Activated CD8-positive, alpha-beta memory T cell treated with anti-CD3 and anti-CD28 coated beads for 36 hours (primary cell): ENCODE data around the gene TBX4. TPM values are rescaled to one million over a fixed set of nuclear protein-coding genes. Genes with fewer than 3 reads are reported as not detected.
"Not testable (repeated sequence)": the region's sequence is repeated elsewhere in the genome, so short reads cannot be mapped to it uniquely, and the experiment has no call there.

ENCODE experiments used
- CTCF ChIA-PET: fragments of 350-600 bp; sonication (Branson Sonifier 250); formaldehyde crosslinking; loops from one replicate; lab custom pipeline; 2021; ENCODE audit warnings: antibody characterized with exemption; lab: Charles Lee
- POLR2A ChIA-PET: fragments of 350-600 bp; sonication (Branson Sonifier 250); formaldehyde crosslinking; loops from one replicate; lab custom pipeline; 2021; ENCODE audit warnings: antibody characterized with exemption; lab: Charles Lee
- total RNA-seq, 2 experiments: library from RNA; stranded (reverse); gene quantifications; one replicate each; pipeline ENCODE4 v1.2.3, GENCODE V29; 2021

TBX4 gene
- total RNA-seq, 2 experiments from 2014 or later, result not detected

DNA sequence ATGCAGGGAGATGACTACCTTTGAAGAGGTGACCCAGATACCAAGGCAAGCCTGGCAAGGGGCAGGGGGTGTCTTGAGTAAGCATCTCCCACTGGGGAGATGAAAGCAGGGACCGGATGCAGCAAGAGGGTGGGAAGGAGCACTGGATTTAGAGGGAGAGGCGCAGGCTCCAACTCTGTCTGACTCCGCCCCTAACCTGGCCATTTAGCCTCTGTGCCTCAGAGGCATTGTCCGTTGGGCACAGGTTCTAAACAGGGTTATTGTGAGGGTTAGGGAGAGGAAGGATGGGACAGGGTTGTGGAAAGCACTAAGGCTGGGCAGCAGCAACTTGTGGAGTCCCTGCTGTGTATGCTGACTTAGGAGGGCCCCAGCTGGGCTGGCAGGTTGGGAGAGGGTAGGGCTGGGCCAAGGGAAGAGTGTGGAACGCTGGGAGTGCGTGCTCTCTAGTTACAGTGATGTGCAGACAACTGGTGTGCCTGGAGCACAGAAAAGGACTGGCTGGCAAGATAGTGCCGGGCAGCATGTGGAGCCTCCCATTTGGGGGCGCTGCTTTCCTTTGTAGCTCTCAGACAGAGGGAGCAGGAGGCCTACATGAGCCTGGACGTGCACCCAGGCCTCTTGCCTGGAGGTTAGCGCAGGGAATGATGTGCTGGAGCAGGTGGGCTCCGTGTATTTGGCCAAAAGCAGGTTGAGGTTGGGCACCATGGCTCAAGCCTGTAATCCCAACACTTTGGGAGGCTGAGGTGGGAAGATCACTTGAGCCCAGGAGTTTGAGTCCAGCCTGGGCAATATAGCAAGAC, 26.3 kb upstream of the TBX4 start:
- POLR2A ChIA-PET, result no interaction called here
- CTCF ChIA-PET, result interaction anchor here (0.8 kb wide), 1 partner anchor 10 kb away, joined by 4 read pairs; no protein-coding TSS in a partner anchor

DNA sequence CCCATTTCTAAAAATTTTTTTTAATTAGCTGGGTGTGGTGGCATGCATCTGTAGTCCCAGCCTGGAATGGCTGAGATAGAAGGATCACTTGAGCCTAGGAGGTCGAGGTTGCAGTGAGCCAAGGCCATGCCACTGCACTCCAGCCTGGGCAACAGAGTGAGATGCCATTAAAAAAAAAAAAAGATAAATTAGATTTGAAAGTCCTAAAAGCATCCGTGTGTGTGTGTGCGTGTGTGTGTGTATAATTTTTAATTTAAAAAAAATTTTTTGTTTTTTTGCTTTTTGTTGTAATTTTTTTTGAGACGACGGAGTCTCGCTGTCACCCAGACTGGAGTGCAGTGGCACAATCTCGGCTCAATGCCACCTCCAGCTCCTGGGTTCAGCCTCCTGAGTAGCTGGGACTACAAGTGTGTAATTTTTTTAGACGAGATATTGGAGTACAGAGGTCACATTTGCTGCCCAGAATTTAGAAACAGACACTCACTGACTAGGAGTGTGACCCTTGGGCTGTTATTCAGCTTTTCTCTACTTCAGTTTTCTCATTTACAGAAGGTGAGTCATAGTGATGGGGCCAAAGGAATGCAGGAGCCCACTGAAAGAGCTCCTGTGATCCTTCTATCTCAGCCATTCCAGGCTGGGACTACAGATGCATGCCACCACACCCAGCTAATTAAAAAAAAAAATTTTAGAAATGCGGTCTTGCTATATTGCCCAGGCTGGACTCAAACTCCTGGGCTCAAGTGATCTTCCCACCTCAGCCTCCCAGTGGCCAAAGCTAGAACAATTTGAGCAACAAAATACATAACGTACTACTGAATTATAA, 25.5 kb upstream of the TBX4 start:
- CTCF ChIA-PET, result interaction anchor here (0.5 to 0.8 kb wide), 2 partner anchors 9 to 654 kb away, joined by 3 to 4 read pairs; no protein-coding TSS in a partner anchor
- POLR2A ChIA-PET, result no interaction called here

DNA sequence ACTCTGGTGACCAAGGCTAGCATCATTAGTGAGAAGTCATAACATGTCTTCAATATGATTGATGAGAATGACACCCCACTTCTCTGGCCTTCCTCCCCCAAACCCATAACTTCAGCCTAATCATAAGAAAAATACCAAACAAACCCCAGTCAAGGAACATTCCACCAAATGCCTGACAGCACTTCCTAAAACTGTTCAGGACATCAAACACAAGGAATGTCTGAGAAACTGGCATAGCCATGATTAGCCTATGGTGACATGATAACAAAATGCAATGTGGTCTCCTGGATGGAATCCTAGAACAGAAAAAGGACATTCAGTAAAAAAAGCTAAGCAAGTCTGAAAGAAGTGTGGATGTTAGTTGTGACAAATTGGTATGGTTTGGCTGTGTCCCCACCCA, 24.7 kb upstream of the TBX4 start:
- CTCF ChIA-PET, result no interaction called here

DNA sequence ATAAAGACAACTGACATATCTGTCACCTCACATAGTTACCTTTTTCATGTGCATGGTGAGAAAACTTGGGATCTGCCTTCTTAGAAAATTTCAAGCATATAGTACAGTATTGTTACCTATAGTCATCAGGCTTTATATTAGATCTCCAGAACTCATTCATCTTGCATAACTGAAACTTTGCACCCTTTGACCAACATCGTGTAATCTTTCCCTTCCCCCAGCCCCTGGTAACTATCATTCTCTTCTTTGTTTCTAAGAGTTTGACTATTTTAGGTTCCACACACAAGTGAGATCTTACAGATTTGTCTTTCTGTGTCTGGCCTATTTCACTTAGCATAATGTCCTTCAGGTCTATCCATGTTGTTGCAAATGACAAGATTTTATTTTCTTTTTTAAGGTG, 22.9 kb upstream of the TBX4 start:
- CTCF ChIA-PET, result no interaction called here
- POLR2A ChIA-PET, result no interaction called here

More for the DNA sequence above, 24.7 kb upstream of the TBX4 start:
- POLR2A ChIA-PET, result no interaction called here

DNA sequence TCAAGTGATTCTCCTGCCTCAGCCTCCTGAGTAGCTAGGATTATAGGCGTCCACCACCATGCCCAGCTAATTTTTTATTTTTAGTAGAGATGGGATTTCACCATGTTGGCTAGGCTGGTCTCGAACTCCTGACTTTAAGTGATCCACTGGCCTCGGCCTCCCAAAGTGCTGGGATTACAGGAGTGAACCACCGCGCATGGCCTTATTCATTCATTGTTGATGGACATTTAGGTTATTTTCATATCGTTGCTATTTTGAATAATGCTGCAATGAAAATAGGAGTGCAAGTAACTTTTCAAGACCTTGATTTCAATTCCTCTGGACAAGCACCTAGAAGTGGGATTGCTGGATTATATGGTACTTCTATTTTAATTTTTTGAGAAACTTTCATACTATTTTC, 22.4 kb upstream of the TBX4 start:
- CTCF ChIA-PET, POLR2A ChIA-PET: not testable (repeated sequence)

DNA sequence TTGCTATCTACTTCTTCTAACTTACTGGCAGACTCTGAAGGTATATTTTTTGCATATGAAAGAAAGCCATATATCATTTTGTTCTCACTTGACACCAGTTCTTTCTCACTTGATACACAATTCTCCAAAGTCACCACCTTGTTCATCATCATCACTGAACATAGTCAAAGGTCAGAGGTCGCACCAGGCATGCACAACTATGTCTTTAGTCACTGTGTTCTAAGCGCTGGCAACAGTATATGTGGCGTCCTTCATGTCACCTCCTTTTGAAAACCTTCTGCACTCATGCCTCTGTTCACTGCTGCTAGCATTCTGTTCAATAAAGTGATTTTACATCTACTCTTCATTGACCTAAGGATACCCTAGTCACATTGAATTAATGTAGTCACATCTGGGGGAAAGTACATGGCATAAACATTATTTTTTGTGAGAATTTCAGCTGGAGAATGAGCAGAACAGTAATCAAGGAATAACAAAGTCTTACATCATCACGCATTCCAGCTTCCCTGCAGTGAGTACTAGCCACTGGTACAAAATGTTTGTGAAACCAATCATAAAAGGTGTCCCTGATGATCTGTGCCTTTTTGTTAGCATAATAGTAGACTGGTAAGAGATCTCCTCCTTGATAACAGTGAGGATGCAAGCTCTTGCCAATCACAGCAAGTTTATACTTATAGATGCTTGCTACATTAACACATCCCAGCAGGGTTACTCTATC, 20.5 kb upstream of the TBX4 start:
- ChIA-PET POLR2A (no interaction called here), CTCF (no interaction called here)

DNA sequence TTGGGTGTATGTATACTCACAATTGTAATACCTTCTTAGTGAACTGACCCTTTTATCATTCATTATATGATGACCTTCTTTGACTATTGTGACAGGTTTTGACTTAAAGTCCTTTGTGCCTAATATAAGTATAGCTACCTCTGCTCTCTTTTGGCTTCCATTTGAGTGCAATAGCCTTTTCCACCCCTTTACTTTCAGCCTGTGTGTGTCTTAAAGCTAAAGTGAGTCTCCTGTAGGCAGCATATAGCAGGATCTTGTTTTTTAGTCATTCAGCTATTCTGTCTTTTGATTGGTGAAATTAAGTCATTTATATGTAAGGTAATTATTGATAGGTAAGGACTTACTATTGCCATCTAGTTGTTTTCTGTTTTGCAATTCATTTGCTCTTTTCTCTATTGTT, 15.9 kb upstream of the TBX4 start:
- POLR2A ChIA-PET, result no interaction called here

DNA sequence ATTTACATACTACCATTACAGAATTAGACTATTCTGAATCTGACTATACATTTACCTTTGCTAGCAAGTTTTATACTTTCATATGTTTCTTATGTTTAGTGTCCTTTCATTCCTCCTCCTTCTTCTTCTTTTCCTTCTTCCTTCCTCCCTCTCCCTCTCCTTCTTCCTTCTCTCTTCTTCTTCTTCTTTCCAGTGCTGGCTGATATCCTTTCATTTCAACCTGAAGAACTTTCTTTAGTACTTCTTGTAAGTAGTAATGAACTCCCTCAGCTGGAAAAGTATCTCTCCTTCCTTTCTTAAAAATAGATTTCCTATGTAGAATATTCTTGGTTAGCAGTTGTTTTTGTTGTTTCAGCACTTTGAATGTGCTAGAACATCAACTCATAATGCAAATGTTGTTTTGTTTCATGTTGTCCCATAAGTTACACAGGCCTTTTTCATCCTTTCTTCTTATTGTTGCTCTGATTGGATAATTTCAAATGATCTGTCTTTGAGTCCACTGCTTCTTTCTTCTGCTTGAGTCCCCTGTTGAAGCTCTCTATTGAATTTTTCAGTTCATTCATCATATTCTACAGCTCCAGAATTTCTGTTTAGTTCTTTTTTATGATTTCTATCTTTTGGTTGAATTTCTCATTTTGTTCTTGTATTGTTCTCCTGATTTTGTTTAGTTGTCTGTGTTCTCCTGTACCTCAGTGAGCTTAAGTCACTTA, 15.1 kb upstream of the TBX4 start:
- CTCF ChIA-PET, result no interaction called here
- POLR2A ChIA-PET, result no interaction called here

More for the DNA sequence above, 15.9 kb upstream of the TBX4 start:
- CTCF ChIA-PET, result interaction anchor here (0.7 kb wide), 1 partner anchor 10 kb away, joined by 4 read pairs; no protein-coding TSS in a partner anchor

DNA sequence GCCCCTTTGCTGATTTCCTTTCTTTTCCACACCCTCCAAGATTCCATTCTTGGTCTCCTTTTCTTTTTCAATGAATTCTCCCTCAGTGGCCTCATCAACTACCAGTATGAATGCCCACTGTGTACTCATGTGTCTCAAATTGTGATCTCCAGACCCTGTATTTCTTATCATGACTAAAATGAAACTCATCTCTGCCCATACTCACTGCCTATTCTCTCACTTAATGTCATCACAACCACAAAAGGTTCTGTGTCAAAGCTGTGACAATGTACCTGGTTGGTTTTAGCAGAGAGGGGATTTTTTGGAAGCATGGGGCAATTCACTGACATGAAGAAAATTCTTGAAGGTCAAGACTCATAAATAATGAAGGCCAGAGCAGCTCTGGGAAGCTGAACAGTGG, 11.5 kb upstream of the TBX4 start:
- CTCF ChIA-PET, result no interaction called here
- POLR2A ChIA-PET, result no interaction called here

DNA sequence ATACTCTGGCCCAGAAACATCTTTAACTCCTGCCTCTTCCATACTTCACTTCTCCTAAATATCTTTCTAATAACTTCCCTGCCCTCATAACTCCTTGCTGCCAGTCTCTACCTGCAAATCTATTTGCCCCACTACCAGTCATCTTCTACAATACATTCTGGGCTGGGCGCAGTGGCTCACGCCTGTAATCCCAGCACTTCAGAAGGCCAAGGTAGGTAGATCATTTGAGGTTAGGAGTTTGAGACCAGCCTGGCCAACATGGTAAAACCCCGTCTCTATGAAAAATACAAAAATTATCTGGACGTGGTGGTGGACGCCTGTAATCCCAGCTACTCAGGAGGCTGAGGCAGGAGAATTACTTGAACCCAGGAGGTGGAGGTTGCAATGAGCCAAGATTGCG, 10.7 kb upstream of the TBX4 start:
- POLR2A ChIA-PET, CTCF ChIA-PET: not testable (repeated sequence)

DNA sequence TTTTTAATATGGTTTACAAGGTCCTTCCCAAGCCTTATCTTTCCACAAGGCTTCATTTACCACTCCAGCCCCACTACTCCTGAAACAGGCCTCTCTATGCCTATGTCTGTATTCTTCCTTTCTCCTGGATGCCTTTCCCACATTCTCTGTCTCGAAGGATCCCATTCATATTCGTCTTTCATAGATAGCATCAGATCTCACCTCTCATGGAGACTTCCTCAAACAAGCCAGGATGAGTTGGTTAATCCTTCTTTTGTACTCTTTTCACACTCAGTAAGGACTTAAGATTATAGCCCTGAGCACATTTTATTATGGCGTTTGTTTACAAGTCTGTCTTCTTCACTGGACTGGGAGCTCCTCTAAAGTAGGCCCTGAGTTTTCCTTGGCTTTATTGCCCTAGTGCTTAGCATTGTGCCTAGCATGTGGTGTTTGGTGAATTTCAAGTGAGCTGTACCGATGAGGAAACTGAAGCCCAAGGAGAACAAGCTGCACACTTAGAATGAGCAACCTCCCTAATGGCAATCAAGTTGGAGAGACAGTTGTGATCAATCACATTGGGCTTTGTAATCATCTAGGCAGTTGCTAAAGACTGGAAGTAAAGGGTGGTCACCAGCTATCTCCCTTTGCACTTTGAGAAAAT, 10.0 kb upstream of the TBX4 start:
- POLR2A ChIA-PET, result no interaction called here

DNA sequence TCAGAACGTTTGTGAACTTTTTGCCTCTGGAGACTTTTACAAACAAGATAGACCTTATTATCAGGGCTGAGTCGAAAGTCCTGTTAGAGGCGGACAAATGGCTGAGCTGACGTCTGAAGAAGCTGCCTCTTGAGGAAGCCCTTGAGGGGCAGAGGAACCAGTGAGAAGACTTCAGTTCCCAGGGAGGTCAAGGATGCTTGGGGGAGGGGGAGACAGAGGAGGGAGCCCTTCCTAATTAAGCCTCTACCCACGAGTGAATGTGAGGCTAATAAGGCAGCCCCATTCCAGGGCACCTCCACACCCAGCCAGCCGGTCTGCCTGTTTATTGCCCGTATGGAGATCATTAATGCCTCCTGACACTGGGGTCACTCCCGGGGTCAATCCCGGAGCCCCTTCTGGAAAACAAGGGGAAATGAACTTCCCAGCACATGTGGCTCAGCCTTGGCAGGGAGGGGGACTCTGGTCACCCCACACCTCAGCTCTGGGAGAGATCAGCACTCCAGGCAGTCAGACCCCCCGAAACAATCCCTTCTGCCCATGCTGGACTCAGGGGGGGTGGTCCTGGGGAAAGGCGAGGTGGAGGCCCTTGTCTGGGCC, 9.2 kb upstream of the TBX4 start:
- ChIA-PET POLR2A (no interaction called here), CTCF (no interaction called here)

More for the DNA sequence above, 10.0 kb upstream of the TBX4 start:
- CTCF ChIA-PET, result no interaction called here

DNA sequence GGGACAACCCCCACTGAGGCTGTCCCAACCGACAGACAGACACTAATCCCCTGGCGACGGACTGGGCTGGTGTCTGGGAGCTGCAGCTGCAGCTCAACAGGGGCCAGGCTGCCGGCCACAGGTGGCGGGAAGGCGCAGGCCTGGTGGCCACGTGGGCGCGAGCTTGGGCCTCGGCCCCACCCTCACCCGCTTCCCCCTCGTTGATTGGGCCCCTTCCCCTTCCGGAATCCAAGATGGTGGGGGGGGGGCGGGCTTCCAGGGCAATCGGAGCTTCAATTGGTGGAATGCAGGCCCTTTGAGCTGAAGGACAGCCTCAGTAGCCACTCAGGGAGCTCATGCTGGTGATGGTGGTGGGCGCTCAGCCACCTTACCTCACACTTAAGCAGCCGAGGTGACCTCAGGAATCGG, 8.7 kb upstream of the TBX4 start:
- ChIA-PET POLR2A (no interaction called here), CTCF (no interaction called here)

DNA sequence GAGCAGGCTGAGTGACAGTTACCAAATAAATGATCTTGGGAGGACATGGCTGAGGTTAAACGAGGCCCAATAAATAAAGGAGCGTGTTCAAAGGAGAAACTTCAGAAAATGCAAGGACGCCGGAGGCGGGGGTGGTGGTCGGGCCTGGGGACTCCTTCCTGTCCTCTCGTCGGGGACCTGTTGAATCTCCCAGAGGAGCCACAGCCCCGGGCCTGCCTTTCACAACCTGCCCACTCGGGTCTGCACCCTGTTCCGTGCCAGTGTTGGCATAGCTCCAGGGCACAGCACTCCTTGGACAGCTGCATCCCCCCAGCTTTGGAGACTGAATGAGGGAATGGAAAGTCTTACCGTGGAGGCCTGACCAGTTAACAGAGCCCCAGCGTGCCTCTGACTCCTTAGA, 8.1 kb upstream of the TBX4 start:
- CTCF ChIA-PET, result no interaction called here
- POLR2A ChIA-PET, result no interaction called here

DNA sequence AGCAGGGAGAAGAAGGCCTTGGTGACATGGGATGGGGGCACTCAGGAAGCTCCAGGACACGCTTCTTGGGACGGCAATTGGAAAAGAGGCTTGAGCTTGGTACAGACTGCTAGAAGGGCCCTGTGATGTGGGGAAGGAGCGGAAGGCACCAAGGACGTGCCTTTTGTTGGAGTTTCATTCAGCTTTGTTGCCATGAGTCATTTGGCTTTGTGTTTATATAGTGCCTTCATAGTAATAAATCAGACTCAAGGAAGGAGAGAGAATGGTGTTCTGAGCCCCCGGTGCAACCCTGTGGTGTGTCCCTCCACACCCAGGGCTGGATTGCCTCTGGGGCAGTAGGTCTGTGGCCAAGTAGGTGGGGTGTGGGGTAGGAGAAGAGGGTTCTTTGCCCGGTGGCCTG, 7.4 kb upstream of the TBX4 start:
- POLR2A ChIA-PET, result interaction anchor here (0.5 kb wide), 1 partner anchor 53 kb away, joined by 3 read pairs; no protein-coding TSS in a partner anchor
- CTCF ChIA-PET, result no interaction called here

DNA sequence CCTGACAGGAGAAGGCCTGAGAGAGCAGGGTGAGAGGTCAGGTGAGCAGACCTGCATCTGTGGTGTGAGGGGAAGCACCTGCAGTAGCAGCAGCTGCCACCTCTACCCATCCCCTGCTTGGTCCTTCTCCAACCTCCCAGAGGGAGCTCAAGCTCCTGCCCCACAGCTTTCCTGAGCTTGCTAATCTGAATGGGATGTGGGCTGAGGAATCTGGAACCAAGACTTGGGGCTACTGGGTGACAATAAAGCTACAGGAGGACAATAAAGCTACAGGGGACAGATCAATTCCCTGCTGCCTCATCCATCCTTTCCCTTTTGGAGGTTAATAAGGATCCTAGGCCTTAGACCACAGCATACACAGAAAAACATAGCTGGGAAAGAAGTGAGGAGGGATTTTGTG, 4.9 kb upstream of the TBX4 start:
- CTCF ChIA-PET, result no interaction called here
- POLR2A ChIA-PET, result no interaction called here

DNA sequence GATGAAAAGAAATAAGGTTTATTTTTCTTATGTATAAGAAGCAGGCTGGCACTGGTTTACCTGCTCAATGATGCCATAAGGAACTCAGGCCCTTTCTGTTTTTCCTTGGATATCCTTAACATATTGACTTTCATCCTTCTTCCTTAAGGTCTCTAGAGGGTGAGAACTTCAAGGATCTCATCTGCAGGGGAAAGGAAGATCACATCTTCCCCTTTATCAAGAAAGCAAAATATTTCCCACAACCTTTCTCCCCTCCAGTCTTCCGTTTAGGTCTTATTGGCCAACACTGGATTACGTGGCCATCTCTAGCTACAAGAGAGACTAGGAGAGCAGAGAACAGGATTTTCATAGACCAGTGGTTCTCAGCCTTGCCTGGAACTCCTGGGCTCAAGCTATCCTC, 4.2 kb upstream of the TBX4 start:
- ChIA-PET POLR2A (interaction anchor here (0.6 kb wide), 1 partner anchor 88 kb away, joined by 5 read pairs; no protein-coding TSS in a partner anchor), CTCF (interaction anchor here (1.1 kb wide), 1 partner anchor 20 kb away, joined by 3 read pairs; no protein-coding TSS in a partner anchor)

DNA sequence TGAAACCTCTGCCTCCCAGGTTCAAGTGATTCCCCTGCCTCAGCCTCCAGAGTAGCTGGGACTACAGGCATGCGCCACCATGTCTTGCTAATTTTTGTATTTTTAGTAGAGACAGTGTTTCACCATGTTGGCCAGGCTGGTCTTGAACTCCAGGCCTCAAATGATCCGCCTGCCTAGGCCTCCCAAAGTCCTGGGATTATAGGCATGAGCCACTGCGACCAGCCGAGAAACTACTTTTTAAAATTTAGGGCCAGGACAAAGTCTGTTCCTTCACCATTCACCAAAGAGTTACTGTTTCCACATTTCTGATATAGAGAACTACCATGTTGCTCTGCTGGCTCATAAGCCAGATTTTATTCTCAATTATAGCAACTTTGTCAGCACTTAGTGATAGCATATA, 3.1 kb upstream of the TBX4 start:
- POLR2A ChIA-PET, result not testable (repeated sequence)
- CTCF ChIA-PET, result interaction anchor here (0.8 kb wide), 1 partner anchor 32 kb away, joined by 3 read pairs; no protein-coding TSS in a partner anchor
